HL-60/S4 treated with phorbol 12-myristate 13-acetate at 8.2 ng/mL for 4 days and 3 days (cell line): ENCODE results near the gene UCN3.

Experiments
- in situ Hi-C: fragments of 300-500 bp; cut with MboI; formaldehyde crosslinking; loops from 2 replicates; pipeline ENCODE4 v1.15.0; 2022; ENCODE audit warnings: low sequenced_read_pairs

Gene UCN3

GRCh38 chr10:5365928-5366327, 1.2 kb downstream of the UCN3 start:
- in situ Hi-C loops, result no loop called here

- in situ Hi-C loops, result no loop called here
Observed at GRCh38 chr10:5369362-5370158, 4.8 kb downstream of the UCN3 start.

GRCh38 chr10:5370493-5371352, 6.0 kb downstream of the UCN3 start:
- in situ Hi-C loops, result no loop called here

- in situ Hi-C loops, result no loop called here
Observed at GRCh38 chr10:5373307-5373706, 8.5 kb downstream of the UCN3 start.

GRCh38 chr10:5373891-5374611, 9.3 kb downstream of the UCN3 start:
- in situ Hi-C loops, result no loop called here

- in situ Hi-C loops, result loop anchor here (25.0 kb wide), 1 partner anchor 539 kb away; the partner anchor contains the start of gene AKR1E2
Observed at GRCh38 chr10:5376450-5376849, 11.7 kb downstream of the UCN3 start.

GRCh38 chr10:5379202-5379601, 14.4 kb downstream of the UCN3 start:
- in situ Hi-C loops, result loop anchor here (25.0 kb wide), 1 partner anchor 542 kb away; the partner anchor contains the start of gene AKR1E2

GRCh38 chr10:5380395-5380794, 15.6 kb downstream of the UCN3 start:
- in situ Hi-C loops, result loop anchor here (25.0 kb wide), 1 partner anchor 543 kb away; the partner anchor contains the start of gene AKR1E2

GRCh38 chr10:5381187-5381586, 16.4 kb downstream of the UCN3 start:
- in situ Hi-C loops, result loop anchor here (25.0 kb wide), 1 partner anchor 544 kb away; the partner anchor contains the start of gene AKR1E2

- in situ Hi-C loops, result loop anchor here (25.0 kb wide), 1 partner anchor 548 kb away; the partner anchor contains the start of gene AKR1E2
Observed at GRCh38 chr10:5385224-5385623, 20.5 kb downstream of the UCN3 start.

- in situ Hi-C loops, result loop anchor here (25.0 kb wide), 1 partner anchor 550 kb away; the partner anchor contains the start of gene AKR1E2
Observed at GRCh38 chr10:5387169-5387568, 22.4 kb downstream of the UCN3 start.

- in situ Hi-C loops, result loop anchor here (25.0 kb wide), 1 partner anchor 553 kb away; the partner anchor contains the start of gene AKR1E2
Observed at GRCh38 chr10:5390607-5391205, 25.9 kb downstream of the UCN3 start.

- in situ Hi-C loops, result loop anchor here (25.0 kb wide), 1 partner anchor 554 kb away; the partner anchor contains the start of gene AKR1E2
Observed at GRCh38 chr10:5391790-5392189, 27.0 kb downstream of the UCN3 start.

GRCh38 chr10:5393529-5393928, 28.8 kb downstream of the UCN3 start:
- in situ Hi-C loops, result loop anchor here (25.0 kb wide), 1 partner anchor 556 kb away; the partner anchor contains the start of gene AKR1E2

- in situ Hi-C loops, result loop anchor here (25.0 kb wide), 1 partner anchor 558 kb away; the partner anchor contains the start of gene AKR1E2
Observed at GRCh38 chr10:5395168-5395567, 30.4 kb downstream of the UCN3 start.

GRCh38 chr10:5396556-5397300, 32.0 kb downstream of the UCN3 start:
- in situ Hi-C loops, result loop anchor here (25.0 kb wide), 1 partner anchor 559 kb away; the partner anchor contains the start of gene AKR1E2

- in situ Hi-C loops, result loop anchor here (25.0 kb wide), 1 partner anchor 562 kb away; the partner anchor contains the start of gene AKR1E2
Observed at GRCh38 chr10:5399332-5399731, 34.6 kb downstream of the UCN3 start.

- in situ Hi-C loops, result no loop called here
Observed at GRCh38 chr10:5400468-5401240, 35.9 kb downstream of the UCN3 start.
